MM.1S (cell line): ENCODE measurements around the gene KIF17.

Experiments used
- DNase-seq: peaks from one replicate; pipeline ENCODE4 v3.0.0-alpha.2; 2015
- H2AFZ ChIP-seq: fragments of 300-600 bp; sonication (generic); 2 replicates; pipeline ENCODE4 v1.6.0; 2016; ENCODE audit warnings: antibody characterized with exemption, low read length
- H3F3A ChIP-seq: fragments of 300-600 bp; sonication (generic); 2 replicates; pipeline ENCODE4 v1.6.1; 2016; ENCODE audit warnings: mild to moderate bottlenecking, antibody characterized with exemption, low read length, moderate library complexity, mixed read lengths; ENCODE audit not compliant: insufficient read depth
- H3K27ac ChIP-seq: fragments of 300-600 bp; sonication (generic); 2 replicates; pipeline ENCODE4 v1.5.1; 2016; ENCODE audit warnings: mild to moderate bottlenecking, low read length
- H3K27me3 ChIP-seq: fragments of 300-600 bp; sonication (generic); replicated peaks from 2 replicates; pipeline ENCODE4 v1.6.0; 2016; ENCODE audit warnings: low read length; ENCODE audit not compliant: insufficient read depth
- H3K36me3 ChIP-seq: fragments of 300-600 bp; sonication (generic); replicated peaks from 2 replicates; pipeline ENCODE4 v1.6.1; 2016; ENCODE audit warnings: mild to moderate bottlenecking, low read length, mixed read lengths; ENCODE audit not compliant: insufficient read depth
- H3K4me1 ChIP-seq: fragments of 300-600 bp; sonication (generic); 2 replicates; pipeline ENCODE4 v1.6.1; 2016; ENCODE audit warnings: low read length, mixed read lengths
- H3K4me2 ChIP-seq: fragments of 300-600 bp; sonication (generic); 2 replicates; pipeline ENCODE4 v1.6.0; 2016; ENCODE audit warnings: low read depth, low read length
- H3K4me3 ChIP-seq: fragments of 300-600 bp; sonication (generic); 2 replicates; pipeline ENCODE4 v1.5.1; 2016; ENCODE audit warnings: low read length, mixed read lengths
- H3K79me2 ChIP-seq: fragments of 300-600 bp; sonication (generic); 2 replicates; pipeline ENCODE4 v1.6.1; 2016; ENCODE audit warnings: mixed run types, low read length, mixed read lengths
- H3K9ac ChIP-seq: fragments of 300-600 bp; sonication (generic); 2 replicates; pipeline ENCODE4 v1.6.1; 2016; ENCODE audit warnings: low read length, mixed read lengths
- H3K9me2 ChIP-seq: fragments of 300-600 bp; sonication (generic); replicated peaks from 2 replicates; pipeline ENCODE4 v1.6.1; 2016; ENCODE audit warnings: mild to moderate bottlenecking, low read length, mixed read lengths; ENCODE audit not compliant: insufficient read depth
- H3K9me3 ChIP-seq: fragments of 300-600 bp; sonication (generic); replicated peaks from 2 replicates; pipeline ENCODE4 v1.6.1; 2016; ENCODE audit warnings: mild to moderate bottlenecking, low read length, mixed read lengths; ENCODE audit not compliant: insufficient read depth
- H4K20me1 ChIP-seq: fragments of 300-600 bp; sonication (generic); 2 replicates; pipeline ENCODE4 v1.6.1; 2016; ENCODE audit warnings: mild to moderate bottlenecking, low read length, moderate library complexity, mixed read lengths; ENCODE audit not compliant: insufficient read depth
- CTCF ChIP-seq: fragments of 300-600 bp; sonication (generic); IDR thresholded peaks from 2 replicates; pipeline ENCODE4 v1.5.1; 2016; ENCODE audit warnings: antibody characterized with exemption, low read length, mixed read lengths
- EZH2 ChIP-seq: fragments of 300-600 bp; sonication (generic); optimal IDR thresholded peaks from 2 replicates; pipeline ENCODE3; 2017; ENCODE audit warnings: low read depth, mild to moderate bottlenecking, antibody characterized with exemption, low read length, mixed read lengths
- EZH2phosphoT487 ChIP-seq: fragments of 300-600 bp; sonication (generic); IDR thresholded peaks from 2 replicates; pipeline ENCODE4 v1.6.1; 2018; ENCODE audit warnings: antibody characterized with exemption, low read length

Gene KIF17

DNA sequence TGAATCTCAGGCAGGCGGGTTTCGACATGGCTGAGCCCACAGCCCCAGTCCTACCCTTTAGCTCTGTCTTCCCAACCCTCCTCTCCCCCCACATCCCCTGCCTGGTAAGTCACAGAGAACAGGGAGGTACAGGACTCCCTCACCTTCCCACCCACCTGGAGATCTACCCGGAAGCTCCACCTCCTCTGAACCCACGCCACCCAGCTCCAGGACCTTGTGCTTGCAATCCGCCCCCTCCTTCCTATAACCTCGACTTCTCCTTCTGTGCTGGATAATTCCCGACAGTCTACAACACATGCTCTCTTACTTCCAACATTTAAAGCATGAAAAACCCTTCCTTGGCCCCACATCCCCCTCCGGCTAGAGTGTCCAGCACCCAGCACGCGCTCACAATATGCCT lies 22.3 kb downstream of the KIF17 start:
- Histone ChIP-seq H2AFZ (no peak overlapping the region), H3F3A (no peaks in the 10 kb centered on the region), H3K9me3 (no peaks in the 10 kb centered on the region), H3K9me2 (no peaks in the 10 kb centered on the region), H3K9ac (no peak overlapping the region), H3K4me3 (no peak overlapping the region), H3K4me2 (no peak overlapping the region), H3K79me2 (no peaks in the 10 kb centered on the region), H4K20me1 (no peaks in the 10 kb centered on the region), H3K36me3 (no peaks in the 10 kb centered on the region), H3K27me3 (peaks cover 61% of the 10 kb centered on the region), H3K27ac (no peak overlapping the region), H3K4me1 (no peaks in the 10 kb centered on the region)
- DNase-seq = no peak
- TF ChIP-seq CTCF = no peak
- TF ChIP-seq EZH2 = no peak
- TF ChIP-seq EZH2phosphoT487 = no peak

DNA sequence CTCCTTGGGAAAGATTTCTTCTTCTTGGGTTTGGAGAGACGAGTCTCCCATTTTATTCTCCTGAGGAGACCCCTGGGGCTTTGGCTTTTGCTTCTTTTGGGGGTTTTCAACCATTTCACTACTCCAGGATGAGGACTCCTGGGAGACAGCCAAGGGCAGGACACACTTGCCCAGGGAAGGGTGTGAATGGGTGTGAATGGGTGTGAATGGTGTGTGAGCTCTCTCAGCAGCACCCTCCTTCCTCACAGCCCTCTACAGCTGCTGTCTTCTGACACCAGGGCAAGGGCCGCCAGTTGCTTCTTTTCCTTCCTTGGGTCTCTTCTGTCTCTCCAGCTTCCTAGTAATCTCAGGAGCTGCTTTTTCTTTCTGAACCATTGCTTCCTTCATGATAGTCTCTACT lies 24.2 kb downstream of the KIF17 start:
- Histone ChIP-seq H3K4me2 (no peak overlapping the region), H3K9ac (no peak overlapping the region), H2AFZ (no peak overlapping the region), H3K4me1 (no peaks in the 10 kb centered on the region), H3K4me3 (no peak overlapping the region), H3K9me2 (no peaks in the 10 kb centered on the region), H3K9me3 (no peaks in the 10 kb centered on the region), H3F3A (no peaks in the 10 kb centered on the region), H3K27me3 (peaks cover 59% of the 10 kb centered on the region), H4K20me1 (no peaks in the 10 kb centered on the region), H3K36me3 (no peaks in the 10 kb centered on the region), H3K79me2 (no peaks in the 10 kb centered on the region), H3K27ac (no peak overlapping the region)
- DNase-seq = no peak
- TF ChIP-seq EZH2 (no peak), CTCF (no peak), EZH2phosphoT487 (no peak)

DNA sequence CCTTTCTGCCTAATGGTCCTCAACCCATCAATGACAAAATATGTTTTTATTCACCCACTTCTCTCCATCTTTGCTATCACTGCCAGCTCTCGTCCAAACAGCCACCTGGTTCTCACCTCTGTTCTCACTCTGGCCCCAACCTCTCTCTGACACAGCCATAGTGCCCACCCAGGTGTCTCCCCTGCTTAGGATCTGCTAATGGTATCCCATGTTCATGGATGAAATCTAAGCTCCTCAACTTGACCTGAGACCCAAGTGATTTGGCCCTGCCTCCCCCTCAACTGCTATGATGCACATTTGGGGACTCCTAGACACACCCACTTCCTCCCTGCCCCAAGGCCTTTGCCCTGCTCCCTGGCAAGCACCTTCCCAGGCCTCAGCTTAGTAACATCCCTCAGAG lies 25.9 kb downstream of the KIF17 start:
- Histone ChIP-seq H4K20me1 (no peaks in the 10 kb centered on the region), H3K9me3 (no peaks in the 10 kb centered on the region), H3F3A (no peaks in the 10 kb centered on the region), H2AFZ (no peak overlapping the region), H3K9me2 (no peaks in the 10 kb centered on the region), H3K9ac (no peak overlapping the region), H3K4me3 (no peak overlapping the region), H3K27me3 (peaks cover 62% of the 10 kb centered on the region), H3K4me1 (no peaks in the 10 kb centered on the region), H3K4me2 (no peak overlapping the region), H3K79me2 (no peaks in the 10 kb centered on the region), H3K36me3 (no peaks in the 10 kb centered on the region), H3K27ac (no peak overlapping the region)
- no peak for DNase-seq
- TF ChIP-seq EZH2 (no peak), EZH2phosphoT487 (no peak), CTCF (no peak)
